Suppressor macrophage treated with lipopolysaccharide for 1 hour (primary cell): ENCODE data around the gene SMLR1.
"Not testable (repeated sequence)": the region's sequence is repeated elsewhere in the genome, so short reads cannot be mapped to it uniquely, and the experiment has no call there.

Source experiments
- DNase-seq, 3 donors: peaks; one replicate each; pipeline ENCODE4 v3.0.0-alpha.2; 2020 to 2022

SMLR1 gene

DNA sequence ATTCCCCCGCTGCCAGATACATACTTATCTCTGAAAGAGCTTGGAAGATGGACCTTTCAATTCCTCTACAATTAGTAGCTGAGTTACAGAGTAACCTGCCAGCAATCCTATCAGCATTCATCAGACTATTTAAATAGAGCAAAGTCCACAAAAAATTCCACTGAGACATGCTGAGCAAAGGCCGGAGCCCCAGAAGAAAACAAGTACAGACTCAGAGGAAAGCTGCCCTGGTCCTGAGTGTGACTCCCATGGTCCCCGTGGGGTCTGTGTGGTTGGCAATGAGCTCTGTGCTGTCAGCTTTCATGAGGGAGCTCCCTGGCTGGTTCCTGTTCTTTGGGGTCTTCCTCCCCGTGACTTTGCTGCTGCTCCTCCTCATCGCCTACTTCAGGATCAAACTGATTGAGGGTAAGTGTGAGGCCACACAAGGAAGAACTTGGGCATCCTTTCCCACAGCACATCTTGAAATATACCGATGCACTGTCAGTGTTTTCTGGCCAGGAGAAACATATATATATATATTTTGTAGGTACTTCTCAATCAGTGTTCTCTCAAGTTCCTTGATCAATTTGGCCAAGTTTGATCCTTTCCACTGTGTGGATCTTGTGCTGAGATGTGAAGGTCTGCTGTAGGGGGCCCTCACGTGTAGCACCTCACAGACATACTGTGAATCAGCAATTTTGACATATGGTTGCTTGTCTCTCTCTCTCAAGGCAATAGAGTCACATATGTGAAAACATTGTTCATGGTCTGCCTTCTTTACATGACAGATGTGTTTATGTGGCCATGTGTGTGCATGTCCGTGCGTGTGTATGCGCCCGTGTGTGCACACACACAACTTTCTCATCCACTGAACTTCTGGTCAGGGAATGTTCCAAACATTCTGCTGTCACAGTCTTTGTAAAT lies at the start of gene SMLR1:
Gene SMLR1 (plus strand): TSS at position 160 of the 903 bp plus-strand sequence. CDS start 8 bp downstream, at position 168.
- no peak for DNase-seq

DNA sequence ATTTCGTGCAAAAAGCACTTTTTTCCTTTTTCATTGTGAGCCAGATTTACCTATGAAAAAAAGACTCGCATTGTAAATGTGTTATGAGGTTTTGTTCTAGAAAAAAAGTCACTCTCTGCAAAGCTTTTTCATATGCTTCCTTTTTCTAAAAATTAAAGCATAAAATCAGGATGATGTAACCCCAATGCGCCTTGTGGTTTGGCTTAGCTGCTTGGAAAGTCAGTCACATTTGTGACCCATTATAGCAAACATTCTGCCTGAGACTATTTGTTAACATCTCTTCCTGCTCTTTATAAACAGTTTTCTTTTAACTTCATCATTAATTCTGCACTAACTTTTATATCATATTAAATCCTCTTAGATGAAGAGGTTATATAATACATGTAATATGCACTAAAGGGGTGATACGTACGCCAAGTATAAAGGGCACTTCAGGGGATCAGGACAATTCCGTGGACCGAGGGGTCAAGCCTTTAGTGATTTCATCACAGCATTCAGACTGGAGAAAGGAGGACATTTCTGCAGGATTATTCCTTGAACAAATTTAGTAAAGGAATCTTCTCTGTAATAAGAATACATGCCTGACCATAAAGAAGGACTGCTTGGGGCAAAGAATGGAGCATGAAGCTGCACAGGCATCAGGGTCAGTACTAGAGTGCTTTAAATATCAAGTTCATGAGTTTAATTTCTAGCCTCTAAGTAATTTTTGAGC lies 48.1 kb upstream of the SMLR1 start:
- peak; percentile 47 to 58 (median 47) for DNase-seq

DNA sequence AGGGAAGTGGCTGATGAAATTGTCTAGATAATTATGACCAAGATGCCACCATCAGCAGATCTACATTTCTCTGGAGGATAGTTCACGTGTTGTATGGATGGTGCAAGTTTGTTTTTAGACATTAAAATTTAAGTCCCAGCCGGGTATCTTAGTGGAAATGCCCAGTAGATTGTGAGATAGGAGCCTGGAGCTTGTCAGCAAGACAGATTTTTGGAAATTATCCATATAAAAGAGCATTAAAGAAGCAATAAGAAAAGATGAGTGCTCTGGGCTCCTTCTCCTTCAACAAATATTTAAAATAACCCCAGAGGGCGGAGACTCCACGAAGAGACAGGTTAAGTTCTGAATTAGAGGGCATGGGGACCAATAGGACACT lies 47.6 kb upstream of the SMLR1 start:
- no peak for DNase-seq

DNA sequence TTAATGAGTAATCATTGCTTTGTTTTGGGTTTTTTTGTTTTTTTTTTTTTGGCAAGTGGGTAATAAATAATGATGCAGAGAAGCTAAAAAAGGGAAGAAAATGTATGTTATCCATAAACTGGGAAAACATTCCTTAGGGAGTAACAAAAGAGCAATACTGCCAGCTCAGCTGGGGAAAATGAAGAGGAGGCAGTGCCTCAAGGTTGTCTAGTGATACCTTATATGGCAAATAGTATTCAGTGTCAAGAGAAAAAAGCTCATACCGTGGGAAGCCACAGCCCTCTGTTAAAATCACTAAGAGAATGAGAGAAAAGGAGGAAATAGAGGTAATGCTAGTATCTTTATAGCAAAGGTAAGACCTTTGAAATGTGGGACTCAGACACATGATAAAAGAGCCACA lies 47.1 kb upstream of the SMLR1 start:
- no peak for DNase-seq

DNA sequence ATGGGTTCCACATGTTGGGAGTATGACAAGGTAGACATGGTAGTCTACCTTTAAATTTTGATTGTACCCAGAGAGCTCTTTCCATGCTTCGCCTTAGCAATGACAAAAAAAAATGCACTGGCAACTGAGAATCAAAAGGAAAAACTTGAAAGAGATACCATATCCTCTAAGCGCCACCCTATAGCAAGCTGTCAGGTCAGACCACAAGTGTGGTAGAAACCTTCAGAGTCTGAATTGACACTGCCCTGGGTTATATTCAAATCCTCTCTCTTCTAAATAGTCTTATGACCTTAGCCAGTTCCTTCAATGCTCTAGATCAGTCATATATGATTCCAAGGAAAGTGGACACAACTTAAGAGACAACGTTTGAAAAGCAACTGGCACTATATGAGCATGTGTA lies 45.6 kb upstream of the SMLR1 start:
- no peak for DNase-seq

DNA sequence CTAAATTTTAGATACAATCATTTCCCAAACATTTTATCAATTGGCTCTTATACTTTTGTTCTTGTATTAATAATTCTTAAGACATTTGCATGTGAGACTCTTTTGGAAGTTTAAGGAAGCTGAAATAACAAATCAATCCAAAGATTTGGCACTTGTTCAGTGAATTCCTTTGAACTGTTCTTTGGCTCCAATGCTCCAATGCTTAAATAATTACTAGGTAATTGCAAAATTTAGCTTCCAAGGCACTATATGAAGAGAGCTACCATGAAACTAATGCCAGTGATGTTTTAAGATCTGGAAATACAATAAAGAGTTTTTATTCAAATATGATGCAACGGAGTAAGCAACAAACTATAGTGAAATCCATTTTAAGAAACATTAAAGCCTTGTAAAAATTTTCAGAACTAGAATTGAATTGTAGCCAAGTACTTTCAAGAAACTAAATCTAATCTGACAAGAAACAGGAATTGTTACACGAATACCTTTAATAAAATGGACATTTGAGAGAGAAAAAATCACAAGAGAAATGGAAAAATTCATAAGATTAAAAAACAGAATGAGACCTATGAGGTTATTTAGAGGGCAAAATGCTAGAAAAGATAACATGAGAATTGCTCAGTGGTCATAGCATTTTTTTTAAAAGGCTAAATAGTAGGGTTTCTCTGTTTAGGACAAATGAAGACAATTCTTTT lies 43.6 kb upstream of the SMLR1 start:
- DNase-seq: no peak

- no peak for DNase-seq
These were observed 39.3 kb upstream of the SMLR1 start for GRCh38 chr6:130787726-130788500.

DNA sequence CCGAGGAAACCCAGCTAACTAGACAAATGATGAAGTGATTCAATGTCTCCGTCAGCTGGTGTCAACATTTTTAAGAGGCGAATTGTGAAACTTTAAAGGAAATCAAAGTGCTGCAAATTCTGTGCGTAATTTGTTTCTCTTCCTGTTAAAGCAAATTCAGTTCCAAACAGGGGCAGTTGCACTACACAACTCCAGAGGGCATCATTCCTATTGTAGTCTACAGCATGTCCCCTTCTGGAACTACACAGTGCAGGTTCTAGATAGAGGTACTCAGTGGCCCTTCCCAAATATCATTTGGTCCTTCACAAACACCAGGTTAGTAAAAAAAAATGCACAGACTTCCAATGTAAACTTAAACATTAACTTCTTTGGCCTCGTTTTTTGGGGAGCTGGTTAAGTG lies 38.3 kb upstream of the SMLR1 start:
- peak in 2 of 3 donors; percentile 4 to 24 for DNase-seq

DNA sequence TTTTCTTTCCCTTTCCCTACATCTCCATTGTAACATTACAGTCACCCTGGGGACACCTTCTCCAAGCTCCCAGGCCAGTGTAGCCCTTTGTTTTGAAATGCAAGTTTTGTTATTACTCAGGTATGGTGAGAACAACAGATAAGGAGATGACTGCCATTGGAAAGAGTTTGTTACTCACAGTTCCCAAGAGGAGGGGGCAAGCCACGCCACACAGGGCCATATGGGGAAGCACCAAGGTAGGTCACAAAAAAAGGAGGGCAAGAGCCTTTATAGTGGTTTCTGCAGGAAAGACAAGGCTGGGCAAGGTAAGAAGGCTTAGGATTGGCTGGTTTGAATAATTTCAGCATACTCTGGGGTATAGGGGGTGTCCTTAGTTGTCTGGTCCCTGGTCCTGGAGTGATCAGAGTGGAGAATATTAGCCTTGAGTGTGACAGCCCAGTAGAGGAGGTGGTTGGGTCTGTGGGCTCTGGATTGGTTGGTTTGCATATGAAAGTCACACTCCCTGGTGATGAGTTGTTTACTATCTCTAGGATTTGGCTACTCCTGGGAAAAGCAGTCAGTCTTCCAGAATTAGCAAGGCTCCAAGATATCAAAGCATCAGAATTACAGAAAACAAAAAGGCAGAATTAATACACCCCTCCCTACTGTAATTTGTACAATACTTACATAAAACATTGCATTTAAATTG lies 33.1 kb upstream of the SMLR1 start:
- DNase-seq: no peak

- DNase-seq: no peak
These were observed 32.5 kb upstream of the SMLR1 start for GRCh38 chr6:130794738-130795137.

DNA sequence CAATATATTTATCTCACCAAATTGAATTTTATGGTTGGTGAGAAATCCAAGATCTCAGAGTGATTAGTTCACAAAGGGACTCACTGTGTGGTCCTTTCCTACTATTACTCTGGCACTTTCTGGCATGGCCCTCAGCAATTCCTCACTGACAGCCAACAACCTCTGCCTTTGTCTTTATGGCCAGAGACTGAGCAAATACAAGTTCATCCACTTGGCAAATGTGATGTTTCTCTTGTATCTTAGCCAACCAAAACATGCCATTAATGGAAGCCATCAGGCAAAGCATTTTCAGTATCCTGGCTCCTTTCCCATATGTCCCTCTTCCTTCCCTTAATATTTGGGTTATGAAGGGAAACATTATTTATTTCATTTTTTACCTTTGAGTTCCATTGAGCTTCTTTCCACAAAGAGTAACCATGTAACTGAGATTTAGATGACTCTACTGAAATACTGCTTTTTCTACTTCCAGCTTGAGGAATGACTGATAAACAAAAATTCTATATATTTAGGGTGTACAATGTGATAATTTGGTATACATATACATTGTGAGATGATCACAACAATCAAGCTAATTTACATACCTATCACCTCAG lies 30.8 kb upstream of the SMLR1 start:
- no peak for DNase-seq

- no peak for DNase-seq
These were observed 30.1 kb upstream of the SMLR1 start for GRCh38 chr6:130797061-130797460.

DNA sequence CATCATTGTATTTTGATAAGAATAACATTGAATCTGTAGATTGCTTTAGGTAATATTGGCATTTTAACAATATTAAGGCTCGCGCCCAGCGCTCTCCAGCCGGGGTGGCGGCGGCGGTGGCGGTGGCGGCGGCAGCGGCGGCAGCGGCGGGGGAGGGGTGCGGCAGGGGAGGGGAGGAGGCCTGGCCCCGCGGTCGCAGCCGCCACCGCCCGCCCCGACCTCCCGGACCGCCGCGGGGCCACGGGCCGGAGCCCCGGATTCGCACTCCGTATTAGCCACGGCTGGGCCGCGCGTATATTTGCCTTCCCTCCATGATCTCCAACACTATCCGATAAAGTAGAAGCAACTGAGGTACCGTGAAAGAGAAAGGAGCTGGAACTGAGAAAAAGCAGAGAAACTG lies 25.8 kb upstream of the SMLR1 start:
- not testable (repeated sequence) for DNase-seq

GRCh38 chr6:130810307-130811030 lies 16.7 kb upstream of the SMLR1 start:
- DNase-seq: no peak

DNA sequence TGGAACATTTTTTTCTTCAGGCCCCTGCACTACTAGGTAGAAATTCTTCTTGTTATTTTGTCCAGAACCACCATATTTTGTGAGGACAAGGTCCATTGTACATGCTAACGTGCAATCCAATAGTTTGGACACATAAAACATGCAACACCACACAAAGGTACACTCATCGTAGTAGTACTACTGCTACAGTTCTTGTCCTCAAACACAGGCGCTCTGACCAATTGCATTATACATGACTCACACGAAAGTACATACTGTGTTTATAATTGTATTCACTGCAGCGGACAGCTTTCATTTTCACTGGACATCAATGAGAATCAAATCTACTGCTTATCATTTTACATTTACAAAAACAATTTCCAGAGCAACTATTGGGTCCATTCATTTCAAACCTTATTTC lies 15.3 kb upstream of the SMLR1 start:
- no peak for DNase-seq

- DNase-seq: no peak
These were observed 12.7 kb upstream of the SMLR1 start for GRCh38 chr6:130814506-130814905.

DNA sequence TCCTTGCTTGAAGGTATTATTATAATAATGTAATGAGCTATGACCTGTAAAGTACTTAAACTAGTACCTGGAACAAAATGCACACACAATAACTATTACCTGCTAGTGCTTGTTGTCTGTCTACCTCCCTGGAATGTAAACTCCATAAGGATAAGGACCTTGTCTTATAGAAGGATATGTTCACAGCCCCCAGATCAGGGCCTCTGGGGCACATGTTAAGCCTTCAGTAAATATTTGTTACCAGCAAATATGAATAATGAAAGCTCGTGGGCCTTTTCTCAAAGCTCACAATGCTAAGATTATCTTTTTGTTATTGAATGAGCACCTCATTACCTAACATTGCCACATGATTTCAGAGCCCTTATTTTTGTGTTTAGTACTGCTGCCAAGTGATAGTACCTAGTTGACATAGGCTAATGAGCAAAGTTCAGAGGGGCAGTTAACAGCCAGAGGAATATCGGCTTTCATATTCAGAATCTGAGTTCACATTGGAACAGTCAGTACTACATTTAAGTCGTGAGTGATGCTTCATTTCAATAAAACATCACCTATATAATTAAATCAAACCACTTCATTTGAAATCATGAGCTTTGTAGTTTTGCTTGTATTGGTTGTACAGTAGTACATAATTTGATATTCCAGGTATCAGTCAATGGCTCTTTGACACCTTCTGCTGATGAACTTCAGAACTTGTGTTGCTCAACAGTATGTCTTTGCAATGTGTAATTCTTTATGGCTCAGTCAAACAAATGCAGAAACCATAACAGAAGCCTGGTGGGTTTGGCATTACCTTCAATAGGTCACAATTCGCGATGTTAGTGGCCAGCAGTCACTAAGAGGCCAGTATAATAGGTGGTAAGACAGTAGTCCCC lies 11.8 kb upstream of the SMLR1 start:
- DNase-seq: no peak

GRCh38 chr6:130822736-130823135 lies 4.5 kb upstream of the SMLR1 start:
- DNase-seq: no peak

- DNase-seq: no peak
These were observed 2.1 kb upstream of the SMLR1 start for GRCh38 chr6:130824978-130825694.
